D341Med (cell line): Measurements from ENCODE around the gene SURF2.
"Not testable (repeated sequence)": the region's sequence is repeated elsewhere in the genome, so short reads cannot be mapped to it uniquely, and the experiment has no call there.

ENCODE experiments used
- DNase-seq: peaks from one replicate; pipeline ENCODE4 v3.0.0; 2012; ENCODE audit warnings: low spot score

Gene SURF2

GRCh38 chr9:133356391-133357091 lies at the start of gene SURF2, which contains the start of gene SURF1:
Gene SURF2 (plus strand): TSS chr9:133356550. CDS start chr9:133356593, 43 bp downstream.
Gene SURF1 (minus strand): TSS chr9:133356487. CDS start chr9:133356453, 34 bp downstream.
- peak; percentile 94 for DNase-seq

- DNase-seq, result no peak
These were observed 49.0 kb upstream of the SURF2 start for GRCh38 chr9:133307301-133307700.

- DNase-seq, result no peak
These were observed 46.7 kb upstream of the SURF2 start for GRCh38 chr9:133309608-133310007.

DNA sequence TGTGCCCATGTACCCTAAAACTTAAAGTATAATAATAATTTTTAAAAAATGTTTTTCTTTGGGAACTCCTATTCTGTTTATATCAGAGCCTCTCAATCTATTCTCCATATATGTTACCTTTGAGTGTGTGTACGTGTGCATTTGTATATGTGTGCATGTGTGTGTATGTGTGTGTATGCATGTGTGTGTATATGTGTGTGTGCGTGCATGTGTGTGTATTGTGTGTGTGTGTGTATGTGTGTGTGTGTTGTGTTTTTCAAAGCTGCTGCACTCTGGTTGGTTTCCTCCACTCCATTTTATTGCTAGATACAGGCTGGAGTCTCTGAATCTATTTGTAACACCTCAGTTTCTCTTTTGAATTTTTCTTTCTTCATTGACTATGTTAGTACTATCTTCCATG lies 40.4 kb upstream of the SURF2 start:
- DNase-seq, result no peak

DNA sequence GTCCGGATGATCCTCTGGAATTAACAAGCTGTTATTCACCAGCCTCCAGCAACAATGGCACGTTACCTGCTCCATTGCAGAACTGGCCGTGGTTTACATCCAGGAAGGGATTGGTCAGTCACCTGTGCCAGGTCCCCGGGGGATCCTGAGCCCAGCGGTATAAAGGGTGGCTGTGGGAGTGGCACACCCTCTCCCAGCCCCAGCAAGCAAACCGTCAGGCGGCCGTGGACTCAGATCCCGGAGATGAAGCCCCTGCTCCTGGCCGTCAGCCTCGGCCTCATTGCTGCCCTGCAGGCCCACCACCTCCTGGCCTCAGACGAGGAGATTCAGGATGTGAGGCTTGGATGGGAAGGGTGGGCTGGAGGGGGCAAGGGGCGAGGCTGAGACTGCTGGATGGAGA lies 38.8 kb upstream of the SURF2 start:
- not testable (repeated sequence) for DNase-seq

DNA sequence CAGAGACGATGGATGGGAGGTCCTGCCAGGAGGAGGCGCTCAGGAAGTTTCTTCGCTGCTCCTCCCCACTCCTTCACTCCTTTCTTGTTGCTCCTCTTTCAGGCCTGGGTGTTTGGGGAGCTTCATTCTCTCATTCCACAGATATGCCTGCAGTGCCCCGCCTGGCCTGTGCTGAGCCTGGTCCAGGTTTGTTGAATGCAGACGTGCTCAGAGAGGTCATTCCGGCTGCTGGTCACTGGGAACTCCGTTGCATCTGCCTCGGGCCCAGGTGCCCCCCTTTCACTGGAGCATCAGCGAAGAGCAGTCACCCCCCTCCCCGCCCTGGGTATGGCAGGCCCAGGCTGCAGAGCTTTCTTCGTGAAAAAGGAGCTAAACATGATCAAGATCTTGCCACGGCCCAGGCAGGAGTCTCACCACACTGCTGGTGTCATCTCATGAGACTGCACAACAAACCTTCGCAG lies 35.9 kb upstream of the SURF2 start:
- no peak for DNase-seq

- DNase-seq, result no peak
These were observed 34.9 kb upstream of the SURF2 start for GRCh38 chr9:133321411-133321935.

- no peak for DNase-seq
These were observed 33.6 kb upstream of the SURF2 start for GRCh38 chr9:133322701-133323100.

- DNase-seq, result no peak
These were observed 33.1 kb upstream of the SURF2 start for GRCh38 chr9:133323211-133323610.

- DNase-seq, result no peak
These were observed 32.2 kb upstream of the SURF2 start for GRCh38 chr9:133323991-133324703.

GRCh38 chr9:133327021-133327420 lies 29.3 kb upstream of the SURF2 start:
- not testable (repeated sequence) for DNase-seq

DNA sequence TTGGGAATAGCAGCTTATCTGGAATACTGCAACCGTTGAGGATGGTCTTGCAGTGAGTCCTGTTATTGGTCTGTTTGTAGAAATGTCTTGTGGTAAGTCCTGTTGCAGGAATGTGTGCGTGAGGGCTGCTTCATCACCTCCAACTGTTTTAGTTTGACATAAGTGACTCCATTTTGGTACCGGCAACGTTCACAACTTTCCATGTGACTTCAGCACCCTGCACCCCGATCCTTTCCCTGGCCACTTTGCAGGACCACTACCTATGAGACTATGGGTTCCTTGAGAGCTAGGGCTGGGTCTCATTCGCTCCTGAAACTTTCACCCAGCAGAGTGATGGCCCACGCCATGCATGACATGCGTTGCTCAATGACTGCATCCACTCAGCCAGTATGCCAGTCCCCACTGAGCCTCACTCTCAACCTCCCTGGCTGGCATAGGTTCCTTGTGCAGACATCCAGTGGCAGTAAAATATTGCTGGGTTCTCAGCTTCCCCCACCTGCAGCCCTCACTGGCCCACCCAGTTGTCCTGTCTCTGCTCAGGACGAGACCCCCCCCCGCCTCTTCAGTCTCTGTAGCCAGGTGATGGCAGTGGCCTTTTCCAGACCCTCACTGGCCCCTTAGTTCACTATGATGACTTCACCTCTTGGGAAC lies 28.4 kb upstream of the SURF2 start:
- no peak for DNase-seq

DNA sequence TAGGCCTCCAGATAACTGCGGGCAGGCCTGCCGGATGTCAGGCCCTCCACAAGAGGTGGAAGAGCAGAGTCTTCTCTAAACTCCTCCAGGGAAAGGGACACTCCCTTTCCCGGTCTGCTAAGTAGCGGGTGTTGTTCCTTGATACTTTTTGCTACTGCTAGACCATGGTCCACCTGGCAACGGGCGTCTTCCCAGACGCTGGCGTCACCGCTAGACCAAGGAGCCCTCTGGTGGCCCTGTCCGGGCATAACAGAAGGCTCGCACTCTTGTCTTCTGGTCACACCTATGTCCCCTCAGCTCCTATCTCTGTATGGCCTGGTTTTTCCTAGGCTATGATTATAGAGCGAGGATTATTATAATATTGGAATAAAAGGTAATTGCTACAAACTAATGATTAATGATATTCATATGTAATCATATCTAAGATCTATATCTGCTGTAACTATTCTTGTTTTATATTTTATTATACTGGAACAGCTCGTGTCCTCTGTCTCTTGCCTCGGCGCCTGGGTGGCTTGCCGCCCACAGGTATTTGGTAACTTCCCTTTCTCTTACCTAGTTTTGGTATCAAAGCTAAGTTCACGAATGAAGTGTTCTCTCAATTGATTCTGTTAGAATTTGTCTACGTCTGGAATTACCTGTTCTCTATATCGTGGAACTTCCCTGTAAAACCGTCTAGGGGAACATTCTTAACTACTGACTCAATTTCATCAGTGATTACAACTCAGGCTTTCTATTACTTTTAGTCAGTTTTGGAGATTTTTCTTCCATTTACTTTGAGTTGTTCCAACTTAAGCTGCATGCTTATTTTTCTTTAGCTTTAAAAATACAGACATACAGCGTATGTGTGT lies 26.8 kb upstream of the SURF2 start:
- not testable (repeated sequence) for DNase-seq

GRCh38 chr9:133331221-133331620 lies 25.1 kb upstream of the SURF2 start:
- no peak for DNase-seq

DNA sequence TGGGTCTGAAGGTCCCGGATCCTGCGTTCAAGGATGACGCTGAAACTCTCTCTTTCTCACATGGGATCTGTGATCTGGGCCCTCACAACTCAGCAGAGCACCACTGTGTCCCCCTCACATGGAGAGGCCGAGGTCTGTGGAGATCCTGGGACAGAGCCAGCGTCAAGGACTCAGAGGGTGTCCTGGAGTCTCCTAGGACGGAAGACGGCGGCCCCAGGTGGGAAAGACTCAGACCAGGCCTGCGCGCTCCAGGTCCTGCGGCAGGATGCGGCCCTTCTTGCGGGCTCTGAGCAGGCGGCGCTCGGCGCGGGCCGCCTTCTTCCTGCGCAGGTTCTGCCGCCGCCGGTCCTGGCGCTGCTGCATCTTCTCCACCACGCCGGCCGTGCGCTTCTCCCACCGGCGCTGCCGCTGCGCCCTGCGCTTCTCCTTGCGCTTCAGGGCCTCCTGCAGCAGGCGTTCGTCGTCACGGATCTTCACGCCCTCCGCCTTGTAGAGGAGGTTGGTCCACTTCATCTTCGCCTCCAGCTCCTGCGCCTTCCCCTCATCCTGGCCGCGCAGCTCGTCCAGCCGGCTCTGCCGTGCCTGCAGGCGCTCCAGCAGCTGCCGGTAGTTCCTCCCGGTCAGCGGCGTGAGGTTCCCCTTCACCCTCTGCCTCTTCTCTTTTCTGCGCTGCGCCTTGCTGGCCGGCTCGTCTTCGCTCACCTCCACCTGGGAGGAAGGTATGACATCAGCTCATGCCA lies 24.5 kb upstream of the SURF2 start:
- no peak for DNase-seq

GRCh38 chr9:133332381-133332730 lies 24.0 kb upstream of the SURF2 start:
- no peak for DNase-seq

DNA sequence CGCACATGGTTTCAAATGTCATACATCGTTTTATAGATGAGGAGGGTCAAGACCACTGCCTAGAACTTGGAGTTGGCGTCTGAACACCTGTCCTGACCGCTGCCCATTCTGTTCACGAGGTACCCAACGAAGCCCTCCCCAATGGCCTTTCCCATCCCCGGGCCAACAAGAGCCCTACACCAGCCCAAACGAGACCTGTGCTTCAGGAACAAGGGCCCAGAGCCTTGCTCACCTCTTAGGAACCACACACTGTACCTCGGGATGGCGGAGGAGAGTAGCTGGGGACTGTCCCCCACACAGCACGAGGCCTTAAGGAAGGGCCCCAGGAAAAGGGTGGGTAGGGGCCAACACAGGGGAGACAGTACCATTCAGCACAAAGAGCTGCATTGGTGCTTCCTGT lies 23.3 kb upstream of the SURF2 start:
- no peak for DNase-seq

- no peak for DNase-seq
These were observed 22.8 kb upstream of the SURF2 start for GRCh38 chr9:133333566-133333965.

DNA sequence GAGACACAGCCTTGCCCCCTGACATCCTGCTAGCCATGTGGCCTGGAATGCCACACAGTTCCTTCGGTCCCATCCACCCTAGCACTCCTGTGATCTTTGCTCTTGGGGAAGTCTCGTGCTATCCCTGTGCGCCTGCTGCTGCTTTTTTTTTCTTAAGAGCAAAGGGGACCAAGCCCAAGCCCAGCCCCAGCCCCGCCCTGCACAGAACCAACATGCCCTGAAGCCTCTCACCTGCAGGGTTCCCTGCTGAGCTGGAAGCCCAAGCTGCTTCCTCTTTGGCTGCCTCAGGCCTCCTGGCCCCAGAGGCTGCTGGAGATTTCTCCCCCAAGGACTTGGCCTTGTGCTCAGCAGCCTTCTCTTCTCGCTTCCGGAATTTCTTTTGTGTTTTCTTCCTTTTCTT lies 22.2 kb upstream of the SURF2 start:
- no peak for DNase-seq

- not testable (repeated sequence) for DNase-seq
These were observed 21.5 kb upstream of the SURF2 start for GRCh38 chr9:133334888-133335287.
